SJSA1 (cell line): ENCODE measurements around the gene RBM24. TPM values are rescaled to one million over a fixed set of nuclear protein-coding genes. Genes with fewer than 3 reads are reported as not detected.
A peak's percentile ranks its signal among the peaks of the same experiment; 100 is the strongest.

Experiments
- DNase-seq, 2 experiments: peaks; one replicate each; pipeline ENCODE4 v3.0.0-alpha.2; 2015 to 2020; ENCODE audit warnings: low spot score in 2 of 2, low read depth in 1 of 2
- H3K27ac ChIP-seq: fragments of 250-450 bp; sonication (Bioruptor Pico); 2 replicates; pipeline ENCODE4 v1.5.1; 2020; ENCODE audit warnings: mild to moderate bottlenecking, moderate library complexity
- H3K27me3 ChIP-seq: fragments of 250-450 bp; sonication (Bioruptor Pico); replicated peaks from 2 replicates; pipeline ENCODE4 v1.5.1; 2020; ENCODE audit warnings: mild to moderate bottlenecking, moderate library complexity
- H3K36me3 ChIP-seq: fragments of 250-450 bp; sonication (Bioruptor Pico); 2 replicates; pipeline ENCODE4 v1.5.1; 2020; ENCODE audit warnings: mild to moderate bottlenecking
- H3K4me1 ChIP-seq: fragments of 250-450 bp; sonication (Bioruptor Pico); replicated peaks from 2 replicates; pipeline ENCODE4 v1.6.1; 2021; ENCODE audit warnings: mild to moderate bottlenecking
- H3K4me3 ChIP-seq: fragments of 250-450 bp; sonication (Bioruptor Pico); 2 replicates; pipeline ENCODE4 v1.5.1; 2020; ENCODE audit warnings: mild to moderate bottlenecking
- H3K9me3 ChIP-seq: fragments of 250-450 bp; sonication (Bioruptor Pico); replicated peaks from 2 replicates; pipeline ENCODE4 v1.5.1; 2020; ENCODE audit warnings: mild to moderate bottlenecking
- total RNA-seq: library from RNA; depleted of rRNA; stranded (reverse); fragments of >200 nt; shearing (Covaris generic); gene quantifications from 2 replicates; pipeline ENCODE4 v1.2.3, GENCODE V29; 2014; rRNA removed

RBM24 gene
- total RNA-seq, result 30.3 and 43.7 TPM in 2 replicates

DNA sequence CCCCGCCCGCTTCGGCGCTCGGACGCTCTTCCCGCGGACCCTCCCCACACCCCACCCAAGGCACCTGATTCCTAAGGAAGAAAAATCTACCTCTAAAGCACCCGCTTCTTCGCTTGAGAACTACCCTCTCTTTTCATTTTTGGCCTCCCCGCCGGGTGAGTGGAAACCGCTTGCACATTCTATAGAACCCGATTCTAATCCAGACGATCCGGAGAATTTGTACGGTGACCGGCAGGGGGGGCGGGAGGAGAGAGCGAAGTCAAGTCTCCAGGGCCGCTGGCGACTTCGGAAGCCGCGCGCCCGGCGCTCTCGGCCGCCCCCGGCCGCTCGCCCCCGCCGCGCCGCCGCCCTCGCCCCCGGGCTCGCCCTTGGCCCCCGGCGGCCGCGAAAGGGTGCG is at the start of gene RBM24:
RBM24 (plus strand) TSS at position 262 of the 397 bp plus-strand sequence. CDS start 221 bp downstream, outside the sequence.
- peak within 1 kb of the TSS; percentile 94 for H3K27ac ChIP-seq

DNA sequence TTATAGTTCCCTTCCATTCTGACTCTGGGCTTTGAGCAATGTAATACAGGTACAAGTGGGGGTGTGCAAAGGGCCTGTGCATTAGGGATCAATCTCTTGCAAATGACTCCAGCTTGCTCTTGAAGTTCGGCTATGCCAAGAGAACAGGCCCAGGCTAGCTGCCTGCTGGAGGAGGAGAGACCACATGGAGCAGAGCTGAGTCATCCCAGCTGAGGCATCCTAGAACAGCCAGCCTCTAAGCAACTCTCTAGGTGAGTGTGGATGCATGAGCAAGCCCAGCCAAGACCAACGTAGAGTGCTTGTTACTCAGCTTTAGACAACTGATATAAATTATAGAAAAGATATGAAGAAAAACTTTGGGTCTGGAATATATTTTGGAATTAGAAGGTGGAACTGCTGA is 47.6 kb upstream of the RBM24 start:
- H3K4me1 ChIP-seq, result no peaks in the 10 kb centered on the region

More for the DNA sequence above, at the start of gene RBM24:
- Histone ChIP-seq H3K9me3 (no peaks in the 10 kb centered on the region), H3K27me3 (no peaks in the 10 kb centered on the region), H3K36me3 (peaks cover 41% of the 10 kb centered on the region), H3K4me3 (peak within 1 kb of the TSS; percentile 84), H3K4me1 (peaks cover 55% of the 10 kb centered on the region)
- peak; percentile 73 to 85 for DNase-seq

GRCh38 chr6:17237246-17237645 is 43.9 kb upstream of the RBM24 start:
- Histone ChIP-seq H3K4me3 (no peak overlapping the region), H3K4me1 (no peaks in the 10 kb centered on the region), H3K36me3 (no peaks in the 10 kb centered on the region), H3K27me3 (no peaks in the 10 kb centered on the region), H3K9me3 (peaks cover 5% of the 10 kb centered on the region; the same call in 1 of the 2 replicates), H3K27ac (no peak overlapping the region)
- no peak for DNase-seq

More for the DNA sequence above, 47.6 kb upstream of the RBM24 start:
- DNase-seq, result no peak
- Histone ChIP-seq H3K27me3 (no peaks in the 10 kb centered on the region), H3K27ac (no peak overlapping the region), H3K4me3 (no peak overlapping the region), H3K36me3 (no peaks in the 10 kb centered on the region), H3K9me3 (no peaks in the 10 kb centered on the region)

- Histone ChIP-seq H3K27ac (no peak overlapping the region), H3K9me3 (peaks cover 5% of the 10 kb centered on the region; the same call in 1 of the 2 replicates), H3K4me3 (no peak overlapping the region), H3K27me3 (no peaks in the 10 kb centered on the region), H3K4me1 (no peaks in the 10 kb centered on the region), H3K36me3 (no peaks in the 10 kb centered on the region)
- DNase-seq, result no peak
These were observed 41.9 kb upstream of the RBM24 start for GRCh38 chr6:17239260-17239659.

DNA sequence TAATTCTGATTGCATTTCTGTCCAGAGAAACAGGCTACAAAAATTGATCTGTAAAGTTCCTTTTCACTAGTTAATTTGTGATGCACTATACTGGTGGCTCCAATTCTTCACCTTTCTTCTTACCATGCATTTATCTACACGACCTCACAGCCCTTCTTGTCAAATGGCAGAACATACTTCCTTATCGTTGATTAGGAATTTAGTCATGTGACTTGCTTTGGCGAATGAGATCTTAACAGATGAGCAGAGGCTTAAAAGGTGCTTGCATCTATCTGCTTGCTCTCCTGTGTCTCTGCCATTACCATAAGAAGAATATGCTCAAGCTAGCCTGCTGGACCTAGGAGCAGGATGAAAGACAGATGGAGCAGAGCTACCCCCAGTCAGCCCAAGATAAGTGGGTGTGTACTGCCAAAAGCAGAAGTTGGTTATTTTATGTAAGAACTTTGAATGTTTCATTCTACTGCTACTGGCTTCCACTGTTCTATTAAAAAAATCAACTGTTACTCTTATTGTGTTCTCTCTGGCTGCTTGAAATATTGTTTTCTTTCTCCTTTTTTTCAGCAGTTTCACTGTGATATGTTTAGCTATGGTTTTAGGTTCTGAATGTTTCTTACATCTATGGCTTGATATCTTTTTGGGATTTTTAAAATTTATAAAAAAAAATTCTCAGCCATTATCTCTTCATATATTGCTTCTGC is 40.2 kb upstream of the RBM24 start:
- no peak overlapping the region for H3K27ac ChIP-seq
- DNase-seq, result no peak
- H3K4me3 ChIP-seq, result no peak overlapping the region
- H3K4me1 ChIP-seq, result no peaks in the 10 kb centered on the region
- H3K36me3 ChIP-seq, result no peaks in the 10 kb centered on the region
- no peaks in the 10 kb centered on the region for H3K27me3 ChIP-seq
- H3K9me3 ChIP-seq, result peaks cover 5% of the 10 kb centered on the region; the same call in 1 of the 2 replicates

DNA sequence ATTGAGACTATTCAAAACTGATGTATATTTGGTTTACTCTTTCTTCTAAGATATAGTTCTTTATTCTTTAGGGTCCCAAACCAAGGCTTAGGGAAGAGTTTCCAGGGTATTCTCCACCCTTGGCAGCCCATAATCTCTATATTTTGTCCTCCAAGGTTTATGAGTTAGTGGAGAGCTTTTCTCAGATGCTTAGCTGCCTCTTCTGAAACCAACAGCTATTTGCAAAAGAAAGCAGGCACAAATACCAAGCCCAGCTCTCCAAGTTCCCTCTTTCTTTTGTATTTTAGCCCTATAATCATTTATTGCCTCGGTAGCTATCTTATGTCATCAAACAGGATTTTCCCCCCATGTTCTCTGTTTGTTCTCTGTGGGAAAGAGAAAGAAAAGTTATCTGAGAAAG is 39.1 kb upstream of the RBM24 start:
- no peak for DNase-seq
- Histone ChIP-seq H3K27ac (no peak overlapping the region), H3K27me3 (no peaks in the 10 kb centered on the region), H3K9me3 (peaks cover 5% of the 10 kb centered on the region; the same call in 1 of the 2 replicates), H3K4me3 (no peak overlapping the region), H3K4me1 (no peaks in the 10 kb centered on the region), H3K36me3 (no peaks in the 10 kb centered on the region)

GRCh38 chr6:17250237-17250636 is 30.9 kb upstream of the RBM24 start:
- H3K36me3 ChIP-seq, result no peaks in the 10 kb centered on the region
- no peak for DNase-seq
- H3K27ac ChIP-seq, result no peak overlapping the region

DNA sequence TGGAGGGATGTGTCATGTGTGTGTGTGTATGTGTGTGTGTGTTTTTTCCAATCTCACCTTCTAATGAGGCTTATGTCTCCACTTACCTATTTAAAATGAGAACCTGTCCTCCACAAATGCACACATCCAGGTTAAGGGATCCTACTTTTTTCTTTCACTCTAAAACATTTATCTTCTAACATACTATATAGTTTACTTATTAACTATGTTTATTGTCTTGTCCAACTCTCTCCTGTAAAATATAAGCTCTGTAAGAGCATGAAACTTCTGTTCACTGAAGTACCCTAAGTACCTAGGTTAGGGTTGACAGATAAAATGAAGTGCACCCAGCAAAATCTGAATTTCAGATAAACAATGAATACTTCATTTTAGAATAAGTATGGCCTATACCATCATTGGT is 29.2 kb upstream of the RBM24 start:
- Histone ChIP-seq H3K27me3 (no peaks in the 10 kb centered on the region), H3K36me3 (no peaks in the 10 kb centered on the region), H3K4me3 (no peak overlapping the region), H3K27ac (no peak overlapping the region), H3K4me1 (no peaks in the 10 kb centered on the region), H3K9me3 (no peaks in the 10 kb centered on the region)
- no peak for DNase-seq

More at GRCh38 chr6:17250237-17250636, 30.9 kb upstream of the RBM24 start:
- Histone ChIP-seq H3K4me1 (no peaks in the 10 kb centered on the region), H3K9me3 (no peaks in the 10 kb centered on the region), H3K27me3 (no peaks in the 10 kb centered on the region), H3K4me3 (no peak overlapping the region)

- Histone ChIP-seq H3K27me3 (no peaks in the 10 kb centered on the region), H3K27ac (no peak overlapping the region)
These were observed 22.4 kb upstream of the RBM24 start for GRCh38 chr6:17258749-17259148.

GRCh38 chr6:17265570-17265969 is 15.6 kb upstream of the RBM24 start:
- Histone ChIP-seq H3K36me3 (no peaks in the 10 kb centered on the region), H3K27me3 (no peaks in the 10 kb centered on the region), H3K27ac (no peak overlapping the region), H3K9me3 (no peaks in the 10 kb centered on the region), H3K4me3 (no peak overlapping the region), H3K4me1 (peaks cover 18% of the 10 kb centered on the region)
- no peak for DNase-seq

More at GRCh38 chr6:17258749-17259148, 22.4 kb upstream of the RBM24 start:
- DNase-seq, result no peak
- no peaks in the 10 kb centered on the region for H3K9me3 ChIP-seq
- H3K4me3 ChIP-seq, result no peak overlapping the region
- H3K4me1 ChIP-seq, result no peaks in the 10 kb centered on the region
- H3K36me3 ChIP-seq, result no peaks in the 10 kb centered on the region

DNA sequence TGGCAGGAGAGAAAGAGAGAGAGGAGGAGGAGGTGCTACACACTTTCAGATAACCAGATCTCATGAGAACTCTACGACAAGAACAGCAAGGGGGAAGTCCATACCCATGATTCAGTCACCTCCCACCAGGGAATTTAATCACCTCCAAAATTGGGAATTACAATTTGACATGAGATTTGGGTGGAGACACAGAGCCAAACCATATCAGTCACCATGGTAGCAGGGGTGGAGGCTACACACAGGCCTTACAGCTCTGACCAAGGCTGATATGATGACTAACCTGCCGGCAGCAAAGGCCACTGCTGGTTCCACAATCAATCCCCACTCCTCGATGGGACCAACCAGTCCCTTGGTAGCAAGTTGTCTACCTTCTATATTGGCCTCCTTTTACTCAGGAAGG is 13.6 kb upstream of the RBM24 start:
- peaks cover 18% of the 10 kb centered on the region for H3K4me1 ChIP-seq
- no peaks in the 10 kb centered on the region for H3K9me3 ChIP-seq
- no peaks in the 10 kb centered on the region for H3K36me3 ChIP-seq
- H3K27me3 ChIP-seq, result no peaks in the 10 kb centered on the region
- no peak overlapping the region for H3K4me3 ChIP-seq
- no peak overlapping the region for H3K27ac ChIP-seq
- no peak for DNase-seq

GRCh38 chr6:17268114-17268513 is 13.0 kb upstream of the RBM24 start:
- Histone ChIP-seq H3K4me1 (peaks cover 18% of the 10 kb centered on the region), H3K36me3 (no peaks in the 10 kb centered on the region), H3K27ac (no peak overlapping the region), H3K9me3 (no peaks in the 10 kb centered on the region), H3K4me3 (no peak overlapping the region), H3K27me3 (no peaks in the 10 kb centered on the region)
- DNase-seq, result no peak

DNA sequence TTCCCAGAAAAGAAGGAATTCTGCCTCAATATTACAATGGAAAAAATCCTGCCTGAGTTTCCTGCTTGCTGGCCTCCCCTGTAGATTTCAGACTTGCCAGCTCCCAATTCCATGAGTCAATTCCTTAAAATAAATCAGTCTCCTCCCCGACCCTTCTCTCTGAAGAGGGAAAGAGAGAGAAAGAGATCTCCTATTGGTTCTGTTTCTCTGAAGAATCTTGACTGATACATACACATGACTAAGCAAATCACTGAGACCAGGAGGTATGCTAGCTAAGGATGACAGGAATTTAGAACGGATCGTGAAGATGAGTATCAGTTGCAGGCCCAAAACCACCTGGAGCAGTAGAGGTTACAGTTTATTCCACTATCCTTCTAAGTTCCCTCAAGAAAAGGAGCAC is 11.3 kb upstream of the RBM24 start:
- peak in 1 of 2 experiments; percentile 59 for DNase-seq
- H3K9me3 ChIP-seq, result no peaks in the 10 kb centered on the region
- no peaks in the 10 kb centered on the region for H3K27me3 ChIP-seq
- no peak overlapping the region for H3K4me3 ChIP-seq
- H3K27ac ChIP-seq, result peak overlapping the region; percentile 51
- H3K36me3 ChIP-seq, result no peaks in the 10 kb centered on the region
- H3K4me1 ChIP-seq, result peaks cover 18% of the 10 kb centered on the region

DNA sequence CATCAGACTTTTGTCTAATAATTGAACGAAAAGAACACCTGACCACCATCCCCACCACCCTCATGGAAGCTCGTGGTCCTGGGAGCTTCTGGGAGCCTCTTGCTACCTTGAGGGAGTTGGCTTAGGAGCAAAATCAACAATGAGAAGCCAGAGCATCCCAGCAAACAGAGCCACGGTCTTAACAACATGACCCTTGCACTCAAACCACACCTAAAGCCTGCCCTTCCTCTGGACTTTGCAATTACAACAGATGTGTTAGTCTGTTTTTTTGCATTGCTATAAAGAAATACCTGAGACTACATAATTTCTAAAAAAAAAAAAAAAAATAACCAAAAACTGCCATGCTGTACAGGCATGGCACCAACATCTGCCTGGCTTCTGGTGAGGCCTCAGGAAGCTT is 9.5 kb upstream of the RBM24 start:
- H3K9me3 ChIP-seq, result no peaks in the 10 kb centered on the region
- H3K4me3 ChIP-seq, result no peak overlapping the region
- no peaks in the 10 kb centered on the region for H3K36me3 ChIP-seq
- H3K27ac ChIP-seq, result no peak overlapping the region
- H3K27me3 ChIP-seq, result no peaks in the 10 kb centered on the region
- no peak for DNase-seq
- H3K4me1 ChIP-seq, result peaks cover 22% of the 10 kb centered on the region
